Thymus (tissue), 11 donors: ENCODE measurements around the gene LSM4. TPM values are rescaled to one million over a fixed set of nuclear protein-coding genes. Genes with fewer than 3 reads are reported as not detected.

Experiments
- DNase-seq, 9 donors: peaks; one replicate each; pipeline ENCODE4 v3.0.0-alpha.2; 2013; ENCODE audit warnings: low spot score in 9 of 9, low read depth in 6 of 9, missing footprints in 1 of 9
- H3K27ac ChIP-seq, 2 donors: one replicate each; pipeline ENCODE4 v1.5.1; 2013; ENCODE audit warnings: control low read depth in 1 of 2, low read depth in 1 of 2, low read length in 1 of 2, mild to moderate bottlenecking in 1 of 2, moderate library complexity in 1 of 2
- H3K27me3 ChIP-seq, 2 donors: one replicate each; pipeline ENCODE4 v1.5.1; 2013; ENCODE audit warnings: low read length in 1 of 2; ENCODE audit not compliant: control insufficient read depth in 2 of 2, insufficient read depth in 1 of 2
- H3K36me3 ChIP-seq, 2 donors: one replicate each; pipeline ENCODE4 v1.5.1; 2013; ENCODE audit warnings: low read length in 1 of 2, mild to moderate bottlenecking in 1 of 2, moderate library complexity in 1 of 2; ENCODE audit not compliant: control insufficient read depth in 2 of 2, insufficient read depth in 2 of 2
- H3K4me1 ChIP-seq, 2 donors: one replicate each; pipeline ENCODE4 v1.5.1; 2013; ENCODE audit warnings: low read length in 2 of 2; ENCODE audit not compliant: control insufficient read depth in 2 of 2, insufficient read depth in 2 of 2
- H3K4me3 ChIP-seq, 2 donors: one replicate each; pipeline ENCODE4 v1.5.1; 2013; ENCODE audit warnings: low read length in 2 of 2, control low read depth in 1 of 2, mild to moderate bottlenecking in 1 of 2
- H3K9me3 ChIP-seq, 2 donors: one replicate each; pipeline ENCODE4 v1.5.1; 2013; ENCODE audit warnings: low read length in 1 of 2, mild to moderate bottlenecking in 1 of 2; ENCODE audit not compliant: control insufficient read depth in 2 of 2, insufficient read depth in 1 of 2
- WGBS: extraction: QIAGEN DNeasy Blood & Tissue Kit; methylation state at CpG from one replicate; pipeline ENCODE4 v1.1.7; 2013; 5-methylcytosine and 5-hydroxymethylcytosine counted together
- polyA plus RNA-seq: library from polyadenylated mRNA; stranded (reverse); fragments of 200-250 nt; gene quantifications from one replicate; pipeline ENCODE4 v1.2.3, GENCODE V29; 2013
- total RNA-seq: library from RNA; stranded (reverse); fragments of 120-200 nt; gene quantifications from one replicate; pipeline ENCODE4 v1.2.4, GENCODE V29; 2013
- donor health status: healthy.

The LSM4 gene
- total and polyA plus RNA-seq, 2 donors: 147 to 190 TPM

- WGBS: 27% methylated on average over 31 of the region's 31 CpGs
- H3K4me3 ChIP-seq: peak overlapping the region; percentile 86 to 87
- peaks cover 0 to 2% of the 10 kb centered on the region in 2 donors for H3K9me3 ChIP-seq
- peak in 1 of 9 donors; percentile 8 for DNase-seq
- H3K36me3 ChIP-seq: no peaks in the 10 kb centered on the region
- peak overlapping the region; percentile 91 to 99 for H3K27ac ChIP-seq
- peaks cover 0 to 21% of the 10 kb centered on the region in 2 donors for H3K27me3 ChIP-seq
- peaks cover 11 to 62% of the 10 kb centered on the region in 2 donors for H3K4me1 ChIP-seq
These were observed 29.9 kb downstream of the LSM4 start for GRCh38 chr19:18292810-18293641.

GRCh38 chr19:18292462-18292809, 30.4 kb downstream of the LSM4 start:
- WGBS: under 1% methylated on average over 20 of the region's 20 CpGs
- Histone ChIP-seq H3K27me3 (peaks cover 0 to 21% of the 10 kb centered on the region in 2 donors), H3K4me1 (peaks cover 11 to 65% of the 10 kb centered on the region in 2 donors), H3K27ac (peak overlapping the region; percentile 91 to 99), H3K36me3 (no peaks in the 10 kb centered on the region), H3K9me3 (no peaks in the 10 kb centered on the region), H3K4me3 (peak overlapping the region; percentile 86 to 87)
- peak in 2 of 9 donors; percentile 27 to 53 for DNase-seq

GRCh38 chr19:18291590-18292461, 31.1 kb downstream of the LSM4 start:
- Histone ChIP-seq H3K4me1 (peaks cover 11 to 65% of the 10 kb centered on the region in 2 donors), H3K27ac (peak overlapping the region; percentile 91 to 99), H3K9me3 (peaks cover 0 to 4% of the 10 kb centered on the region in 2 donors), H3K36me3 (no peaks in the 10 kb centered on the region), H3K4me3 (peak overlapping the region; percentile 86 to 87), H3K27me3 (peaks cover 0 to 21% of the 10 kb centered on the region in 2 donors)
- peak in 5 of 9 donors; percentile 64 to 93 (median 86) for DNase-seq
- under 1% methylated on average over 75 of the region's 75 CpGs for WGBS

- H3K4me1 ChIP-seq: peaks cover 11 to 70% of the 10 kb centered on the region in 2 donors
- peaks cover 0 to 4% of the 10 kb centered on the region in 2 donors for H3K9me3 ChIP-seq
- WGBS: 41% methylated on average over 21 of the region's 21 CpGs
- no peaks in the 10 kb centered on the region for H3K36me3 ChIP-seq
- peak in 1 of 9 donors; percentile 53 for DNase-seq
- H3K27me3 ChIP-seq: peaks cover 0 to 21% of the 10 kb centered on the region in 2 donors
- peak overlapping the region; percentile 86 to 87 for H3K4me3 ChIP-seq
- peak overlapping the region; percentile 77 to 91 for H3K27ac ChIP-seq
These were observed 31.8 kb downstream of the LSM4 start for GRCh38 chr19:18291019-18291524.

- peak overlapping the region; percentile 44 to 71 for H3K27ac ChIP-seq
- DNase-seq: peak in 3 of 9 donors; percentile 57 to 79 (median 65)
- 31% methylated on average over 14 of the region's 14 CpGs for WGBS
- peaks cover 0 to 4% of the 10 kb centered on the region in 2 donors for H3K9me3 ChIP-seq
- H3K36me3 ChIP-seq: no peaks in the 10 kb centered on the region
- no peak overlapping the region for H3K4me3 ChIP-seq
- peaks cover 11 to 73% of the 10 kb centered on the region in 2 donors for H3K4me1 ChIP-seq
- H3K27me3 ChIP-seq: peaks cover 0 to 21% of the 10 kb centered on the region in 2 donors
These were observed 32.4 kb downstream of the LSM4 start for GRCh38 chr19:18290302-18291018.

GRCh38 chr19:18289471-18290301, 33.2 kb downstream of the LSM4 start:
- 54% methylated on average over 12 of the region's 12 CpGs for WGBS
- peak overlapping the region; percentile 44 to 71 for H3K27ac ChIP-seq
- peaks cover 0 to 21% of the 10 kb centered on the region in 2 donors for H3K27me3 ChIP-seq
- H3K4me1 ChIP-seq: peaks cover 11 to 73% of the 10 kb centered on the region in 2 donors
- DNase-seq: no peak
- peaks cover 0 to 4% of the 10 kb centered on the region in 2 donors for H3K9me3 ChIP-seq
- H3K36me3 ChIP-seq: no peaks in the 10 kb centered on the region
- H3K4me3 ChIP-seq: no peak overlapping the region

- 83% methylated on average over 26 of the region's 26 CpGs for WGBS
- Histone ChIP-seq H3K4me1 (peaks cover 11 to 65% of the 10 kb centered on the region in 2 donors), H3K36me3 (no peaks in the 10 kb centered on the region), H3K27me3 (peaks cover 0 to 13% of the 10 kb centered on the region in 2 donors), H3K27ac (no peak overlapping the region), H3K9me3 (peaks cover 0 to 4% of the 10 kb centered on the region in 2 donors), H3K4me3 (no peak overlapping the region)
- no peak for DNase-seq
These were observed 34.8 kb downstream of the LSM4 start for GRCh38 chr19:18287836-18288772.
